Mucosa of descending colon (tissue), 3 donors: ENCODE results near the gene ENAH. TPM values are rescaled to one million over a fixed set of nuclear protein-coding genes. Genes with fewer than 3 reads are reported as not detected.

Source experiments
- ATAC-seq: fragments of 200-7000 bp; cut with Tn5 transposase; one replicate; pipeline ENCODE4 v1.9.1; 2020; ENCODE audit warnings: mild to moderate bottlenecking, moderate library complexity
- DNase-seq, 3 donors: peaks; one replicate each; pipeline ENCODE4 v3.0.0-alpha.2; 2020
- H3K36me3 ChIP-seq: fragments of 200-600 bp; one replicate; pipeline ENCODE4 v1.8.0; 2021; ENCODE audit warnings: low read depth, mild to moderate bottlenecking
- H3K4me1 ChIP-seq: fragments of 200-600 bp; one replicate; pipeline ENCODE4 v1.8.0; 2021; ENCODE audit warnings: low read depth, mild to moderate bottlenecking
- H3K4me3 ChIP-seq: fragments of 200-600 bp; one replicate; pipeline ENCODE4 v1.8.0; 2021; ENCODE audit warnings: mild to moderate bottlenecking
- H3K9me3 ChIP-seq: fragments of 200-600 bp; one replicate; pipeline ENCODE4 v1.8.0; 2021; ENCODE audit warnings: mild to moderate bottlenecking
- intact Hi-C, 2 donors: fragments of 100-400 bp; cut with DNase I in 1 of 2; cut with micrococcal nuclease in 1 of 2; formaldehyde crosslinking; loops; one replicate each; pipeline versions ENCODE4 v1.11.0 to v1.11.1; 2022; cut with DNase I, micrococcal nuclease
- total RNA-seq, 3 donors: library from RNA; stranded (reverse); fragmentation: NEBNext Ultra II Directional in 2 of 3; extraction: Animal tissue kit (Norgen Biotek cat#: 25700) in 2 of 3; gene quantifications; one replicate each; pipeline versions ENCODE4 v1.2.1 to v1.2.4, GENCODE V29; 2021 to 2023
- TF ChIP-seq, protein P1 (sequence below): fragments of 200-600 bp; IDR thresholded peaks from one replicate; pipeline ENCODE4 v1.8.0; 2022; ENCODE audit warnings: antibody characterized with exemption, mild to moderate bottlenecking
- donor health status: DM: no; HTN: no; CAD: no; lungs with moderate emphysema.
- donor health status: DM: no; HTN: no; CAD: no.
- donor health status: DM: no; HTN: yes; CAD: no.

Gene ENAH
- total RNA-seq, 3 donors from 2014 or later: 17.6 to 130 (median 41.3) TPM

DNA sequence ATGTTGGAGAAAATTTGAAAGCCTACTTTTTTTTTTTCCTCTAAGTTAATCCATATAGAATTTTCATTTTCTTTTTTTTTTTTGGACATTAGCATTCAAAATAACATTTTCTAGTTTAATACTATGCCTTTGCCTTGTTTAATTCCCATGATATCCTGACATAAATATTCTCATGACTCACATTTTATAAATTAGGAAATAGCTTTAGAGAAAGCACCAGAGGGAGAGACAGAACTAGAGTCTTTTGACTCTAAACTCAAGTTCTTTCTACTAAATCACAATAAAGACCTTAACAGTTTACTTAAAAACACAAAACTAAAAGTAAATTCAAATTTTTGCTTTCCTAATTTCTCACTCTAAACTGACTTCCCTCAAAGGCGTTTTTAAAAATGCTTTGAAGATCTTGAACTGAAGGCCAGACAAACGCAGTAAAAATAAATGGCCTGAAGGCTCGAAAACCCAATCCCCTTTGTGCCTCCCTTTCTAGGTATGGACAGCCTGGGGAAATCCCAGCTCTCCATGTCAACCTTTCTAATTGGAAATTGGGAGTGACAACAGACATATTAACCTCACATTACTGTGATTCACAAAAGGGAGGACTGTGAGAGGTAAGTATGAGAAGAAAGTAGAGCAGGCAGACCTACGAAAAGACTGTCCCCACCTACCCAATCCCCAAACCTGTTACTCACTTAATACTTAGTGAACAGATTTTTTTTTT, 104.6 kb downstream of the ENAH start:
- TF ChIP-seq, protein P1, sequence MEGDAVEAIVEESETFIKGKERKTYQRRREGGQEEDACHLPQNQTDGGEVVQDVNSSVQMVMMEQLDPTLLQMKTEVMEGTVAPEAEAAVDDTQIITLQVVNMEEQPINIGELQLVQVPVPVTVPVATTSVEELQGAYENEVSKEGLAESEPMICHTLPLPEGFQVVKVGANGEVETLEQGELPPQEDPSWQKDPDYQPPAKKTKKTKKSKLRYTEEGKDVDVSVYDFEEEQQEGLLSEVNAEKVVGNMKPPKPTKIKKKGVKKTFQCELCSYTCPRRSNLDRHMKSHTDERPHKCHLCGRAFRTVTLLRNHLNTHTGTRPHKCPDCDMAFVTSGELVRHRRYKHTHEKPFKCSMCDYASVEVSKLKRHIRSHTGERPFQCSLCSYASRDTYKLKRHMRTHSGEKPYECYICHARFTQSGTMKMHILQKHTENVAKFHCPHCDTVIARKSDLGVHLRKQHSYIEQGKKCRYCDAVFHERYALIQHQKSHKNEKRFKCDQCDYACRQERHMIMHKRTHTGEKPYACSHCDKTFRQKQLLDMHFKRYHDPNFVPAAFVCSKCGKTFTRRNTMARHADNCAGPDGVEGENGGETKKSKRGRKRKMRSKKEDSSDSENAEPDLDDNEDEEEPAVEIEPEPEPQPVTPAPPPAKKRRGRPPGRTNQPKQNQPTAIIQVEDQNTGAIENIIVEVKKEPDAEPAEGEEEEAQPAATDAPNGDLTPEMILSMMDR: no peak
- Histone ChIP-seq H3K36me3 (no peaks in the 10 kb centered on the region), H3K9me3 (no peaks in the 10 kb centered on the region), H3K4me1 (no peaks in the 10 kb centered on the region), H3K4me3 (no peak overlapping the region)
- intact Hi-C loops: no loop called here
- DNase-seq (no peak), ATAC-seq (no peak)

DNA sequence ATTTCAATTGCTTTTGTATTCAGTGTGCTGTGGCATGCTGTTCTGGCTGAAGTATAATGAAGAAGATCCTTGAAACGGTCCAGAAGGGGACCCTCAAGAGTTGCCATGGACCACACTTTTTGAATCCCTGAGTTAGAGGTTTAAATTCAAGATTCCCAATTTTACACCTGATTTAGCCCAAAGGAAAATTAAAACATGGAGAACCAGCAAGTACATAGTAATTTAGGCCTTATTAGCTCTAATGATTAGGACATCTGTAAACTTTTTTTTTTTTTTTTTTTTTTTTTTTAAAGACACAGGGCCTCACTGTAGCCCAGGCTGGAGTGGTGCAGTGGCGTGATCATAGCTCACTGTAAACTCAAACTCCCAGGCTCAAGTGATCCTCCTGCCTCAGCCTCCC, 107.3 kb downstream of the ENAH start:
- no peaks in the 10 kb centered on the region for H3K36me3 ChIP-seq
- TF ChIP-seq, protein P1: no peak
- intact Hi-C loops: no loop called here
- no peaks in the 10 kb centered on the region for H3K9me3 ChIP-seq
- H3K4me3 ChIP-seq: no peak overlapping the region
- DNase-seq (no peak), ATAC-seq (no peak)
- no peaks in the 10 kb centered on the region for H3K4me1 ChIP-seq

DNA sequence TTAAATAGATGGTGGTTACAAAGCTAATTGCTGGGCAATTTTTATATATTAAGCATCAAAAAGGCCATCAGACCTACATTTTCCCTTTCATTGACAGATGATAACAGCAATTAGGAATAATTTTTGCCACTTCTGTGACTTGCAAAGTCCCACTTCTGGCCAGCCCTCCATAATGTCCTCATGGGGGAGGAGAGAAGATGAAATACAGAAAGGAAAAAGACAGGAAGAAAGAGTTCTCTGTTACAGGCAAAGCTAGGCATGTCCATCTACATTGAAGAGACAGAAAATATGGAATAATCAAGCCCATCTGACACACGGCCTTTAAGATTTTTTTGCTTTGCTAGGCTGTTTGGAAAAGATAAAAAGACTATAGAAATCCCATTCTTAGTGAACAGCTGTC, 108.0 kb downstream of the ENAH start:
- TF ChIP-seq, protein P1: no peak
- Histone ChIP-seq H3K4me3 (no peak overlapping the region), H3K36me3 (no peaks in the 10 kb centered on the region), H3K9me3 (no peaks in the 10 kb centered on the region), H3K4me1 (no peaks in the 10 kb centered on the region)
- DNase-seq (no peak), ATAC-seq (no peak)
- intact Hi-C loops: no loop called here

DNA sequence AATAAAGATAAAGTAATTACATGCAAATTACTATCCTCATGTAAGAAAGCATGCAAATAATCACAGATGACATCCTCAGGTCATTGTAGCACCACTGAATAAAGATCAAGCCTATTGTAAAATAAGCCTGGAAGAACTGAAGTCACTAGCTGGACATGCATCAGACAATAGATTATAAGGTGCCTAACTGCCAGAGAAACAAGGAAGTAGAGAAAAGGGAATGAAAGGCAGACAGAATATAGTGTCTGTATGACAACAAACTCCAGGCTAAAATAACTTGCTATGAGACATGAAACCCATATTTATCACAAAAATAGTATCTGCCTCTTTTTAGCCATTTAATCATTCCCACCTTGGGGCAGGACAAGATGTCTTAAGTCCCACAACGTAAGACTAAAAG, 108.7 kb downstream of the ENAH start:
- no peaks in the 10 kb centered on the region for H3K9me3 ChIP-seq
- TF ChIP-seq, protein P1: no peak
- ATAC-seq (peak; percentile 60), DNase-seq (no peak)
- H3K4me1 ChIP-seq: no peaks in the 10 kb centered on the region
- intact Hi-C loops: no loop called here
- no peak overlapping the region for H3K4me3 ChIP-seq
- H3K36me3 ChIP-seq: no peaks in the 10 kb centered on the region

DNA sequence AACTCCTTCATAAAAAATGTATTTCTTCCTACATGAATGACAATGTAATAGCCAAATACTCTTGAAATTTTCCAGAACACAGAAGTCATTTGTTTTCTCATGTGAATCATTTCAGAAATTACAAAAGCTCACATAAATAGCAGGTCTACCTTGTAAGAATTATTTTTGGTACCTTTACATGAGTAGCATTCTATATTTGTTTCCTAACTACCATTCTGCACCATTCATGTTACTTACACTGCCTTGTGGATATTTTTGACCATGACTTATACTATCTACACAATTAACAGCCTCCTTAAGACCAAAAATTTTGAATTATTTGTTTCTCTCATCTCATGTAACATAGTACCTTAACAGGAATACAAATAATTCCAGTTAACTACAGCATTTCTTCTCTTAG, 109.6 kb downstream of the ENAH start:
- no peaks in the 10 kb centered on the region for H3K9me3 ChIP-seq
- no peaks in the 10 kb centered on the region for H3K36me3 ChIP-seq
- ATAC-seq (no peak), DNase-seq (no peak)
- intact Hi-C loops: no loop called here
- TF ChIP-seq, protein P1: no peak
- no peaks in the 10 kb centered on the region for H3K4me1 ChIP-seq
- H3K4me3 ChIP-seq: no peak overlapping the region

DNA sequence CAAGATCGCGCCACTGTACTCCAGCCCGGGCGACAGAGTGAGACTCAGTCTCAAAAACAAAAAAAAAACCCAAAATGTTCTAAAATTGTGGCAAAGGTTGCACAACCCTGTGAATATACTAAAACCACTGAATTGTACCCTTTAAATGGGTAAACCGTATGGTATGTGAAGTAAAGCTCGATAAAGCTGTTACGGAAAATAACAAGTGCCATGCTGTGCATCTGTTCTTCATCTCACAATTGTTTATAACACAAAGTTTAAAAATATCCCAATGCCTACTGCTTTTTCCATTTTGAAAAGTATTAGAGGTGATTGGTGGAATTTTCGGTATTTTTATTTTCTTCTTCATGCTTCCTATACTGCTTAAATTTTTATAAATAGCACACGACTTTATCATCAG, 111.5 kb downstream of the ENAH start:
- H3K4me3 ChIP-seq: no peak overlapping the region
- H3K9me3 ChIP-seq: no peaks in the 10 kb centered on the region
- no peak for ATAC-seq
- no peaks in the 10 kb centered on the region for H3K36me3 ChIP-seq
- DNase-seq: no peak
- TF ChIP-seq, protein P1: no peak
- no peaks in the 10 kb centered on the region for H3K4me1 ChIP-seq
- intact Hi-C loops: no loop called here
